ENCODE measurements around the gene TFE3.
"Not testable (repeated sequence)": the region's sequence is repeated elsewhere in the genome, so short reads cannot be mapped to it uniquely, and the experiment has no call there.

Gene TFE3

GRCh38 chrX:48998391-48998790, 44.8 kb downstream of the TFE3 start:
- DNase-seq = no peak

DNA sequence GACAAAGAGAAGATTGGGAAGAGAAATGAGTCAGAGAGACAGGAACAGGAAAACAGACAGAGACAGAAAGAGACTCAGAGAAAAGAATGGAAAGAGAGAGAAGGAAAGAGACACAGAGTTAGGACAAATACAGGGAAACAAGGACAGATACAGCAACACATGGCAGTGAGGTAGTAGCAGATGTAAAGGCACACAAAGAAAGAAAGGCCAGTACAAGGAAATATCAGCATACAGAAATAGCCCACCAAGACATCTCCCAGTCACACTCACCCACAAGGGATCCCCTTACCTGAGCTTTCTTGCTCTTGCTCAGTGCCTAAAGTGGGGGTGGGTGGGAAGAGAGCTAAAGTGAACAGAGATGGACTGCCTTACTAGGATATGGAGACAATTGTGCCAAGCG, 45.3 kb downstream of the TFE3 start:
- DNase-seq = no peak

GRCh38 chrX:48997455-48997854, 45.7 kb downstream of the TFE3 start:
- no peak for DNase-seq

GRCh38 chrX:48996969-48997368, 46.2 kb downstream of the TFE3 start:
- DNase-seq = no peak

- no peak for DNase-seq
Measured at GRCh38 chrX:48992341-48992740, 50.8 kb downstream of the TFE3 start.

DNA sequence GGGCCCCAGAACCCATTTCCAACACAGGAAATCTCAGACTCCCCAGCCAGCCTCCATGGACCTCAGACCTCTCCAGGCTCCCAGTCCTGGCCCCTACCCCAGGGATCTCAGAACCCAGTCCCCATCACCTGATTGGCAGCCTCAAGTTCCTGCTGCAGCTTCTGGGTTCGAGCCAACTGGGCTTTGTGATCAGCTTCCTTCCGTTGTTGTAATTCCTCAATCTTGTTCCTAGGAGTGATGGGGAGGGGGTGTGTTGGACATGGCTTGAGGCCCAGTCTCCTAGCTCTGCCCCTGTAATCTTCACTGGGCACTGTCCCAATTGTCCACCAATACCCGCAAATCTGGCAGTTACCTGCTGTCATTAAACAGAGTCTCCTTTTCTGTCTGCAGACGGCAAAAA, 53.7 kb downstream of the TFE3 start:
- DNase-seq = no peak

DNA sequence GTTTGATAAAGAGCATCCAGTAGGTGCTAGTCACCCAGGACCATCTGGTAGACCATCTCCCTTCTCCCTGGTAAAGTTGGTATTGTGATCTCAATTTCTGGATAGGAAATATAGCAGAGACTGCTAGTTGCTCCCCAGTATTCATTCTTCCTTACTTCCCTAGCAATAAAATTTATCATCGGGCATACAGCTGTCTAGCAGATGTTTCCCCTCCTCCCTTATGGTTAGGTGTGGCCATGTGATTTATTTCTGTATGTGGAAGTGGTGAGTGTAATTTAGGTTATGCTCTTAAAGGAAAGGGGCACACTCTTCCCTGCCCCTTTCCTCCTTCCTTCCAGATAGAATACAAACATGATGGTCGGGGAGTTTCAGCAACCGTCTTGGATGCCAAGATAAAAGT, 59.3 kb downstream of the TFE3 start:
- no peak for DNase-seq

GRCh38 chrX:48983081-48983480, 60.1 kb downstream of the TFE3 start:
- DNase-seq = no peak

DNA sequence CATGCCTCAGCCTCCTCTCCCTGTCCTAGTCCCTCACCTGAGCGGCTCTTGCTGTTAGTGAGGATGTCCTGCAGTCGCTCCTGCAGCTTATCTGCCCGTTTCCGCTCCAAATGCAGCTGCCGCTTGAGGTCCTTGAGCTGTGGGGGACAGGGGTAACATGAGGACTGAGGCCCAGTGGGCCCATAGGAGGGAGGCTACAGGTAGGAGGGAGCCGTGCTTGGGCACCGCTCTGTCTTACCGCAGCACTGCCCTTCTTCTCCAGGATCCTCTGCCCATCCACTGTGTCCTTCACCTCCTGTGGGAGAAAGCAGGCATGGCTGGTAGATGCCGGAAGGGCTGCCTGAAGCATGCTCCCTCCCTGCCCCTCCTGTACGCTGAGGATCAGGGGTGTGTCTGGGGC, 62.0 kb downstream of the TFE3 start:
- DNase-seq = no peak

DNA sequence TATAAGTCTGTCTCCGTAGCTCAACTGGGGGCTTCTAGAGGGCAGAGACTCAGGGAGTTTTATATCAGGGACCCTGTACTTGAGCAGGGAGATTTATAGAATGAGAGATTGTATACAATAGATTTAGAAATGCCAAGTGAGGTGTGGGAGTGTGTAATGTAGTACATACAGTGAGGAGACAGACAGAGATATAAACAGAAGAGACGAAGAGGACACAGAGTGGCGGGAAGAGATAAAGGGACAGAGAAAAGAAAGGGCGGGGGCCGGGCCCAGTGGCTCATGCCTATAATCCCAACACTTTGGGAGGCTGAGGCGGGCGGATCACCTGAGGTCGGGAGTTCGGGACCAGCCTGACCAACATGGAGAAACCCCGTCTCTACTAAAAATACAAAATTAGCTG, 62.8 kb downstream of the TFE3 start:
- not testable (repeated sequence) for DNase-seq

All from GOT3 (cell line).